ENCODE results near the gene ROR2. TPM values are rescaled to one million over a fixed set of nuclear protein-coding genes. Genes with fewer than 3 reads are reported as not detected.
A peak's percentile ranks its signal among the peaks of the same experiment; 100 is the strongest.

The ROR2 gene
- total and polyA plus RNA-seq, 10 donors, result 0.65 to 15.6 (median 6.0) TPM

GRCh38 chr9:91833096-91833877 lies 116.7 kb downstream of the ROR2 start:
- intact Hi-C loops (cut with DNase I; ENCODE audit: low total_unique reads), result no loop called here
- 78 to 93% (median 90%) methylated on average over 22 to 25 of the region's 25 CpGs for WGBS, 5 donors
- DNase-seq, result no peak

GRCh38 chr9:91832322-91832721 lies 117.7 kb downstream of the ROR2 start:
- intact Hi-C loops (cut with DNase I; ENCODE audit: low total_unique reads), result no loop called here
- 81 to 97% (median 87%) methylated on average over 7 of the region's 7 CpGs for WGBS, 5 donors
- no peak overlapping the region for H3K27ac ChIP-seq
- no peak overlapping the region for H3K4me3 ChIP-seq
- DNase-seq, result no peak
- TF ChIP-seq CTCF (IDR thresholded peaks at IDR 0.05 in 8 of 11, conservative IDR thresholded peaks at IDR 0.05 in 3 of 11) (no peak), POLR2A (IDR thresholded peaks at IDR 0.05) (no peak), POLR2AphosphoS5 (IDR thresholded peaks at IDR 0.05) (no peak)
- no peaks in the 10 kb centered on the region for H3K9me3 ChIP-seq
- no peaks in the 10 kb centered on the region for H3K36me3 ChIP-seq
- no peaks in the 10 kb centered on the region for H3K4me1 ChIP-seq
- no peaks in the 10 kb centered on the region for H3K27me3 ChIP-seq (replicated peaks in 1 of 7)

More at GRCh38 chr9:91833096-91833877, 116.7 kb downstream of the ROR2 start:
- TF ChIP-seq POLR2A (IDR thresholded peaks at IDR 0.05), result no peak
- TF ChIP-seq POLR2AphosphoS5 (IDR thresholded peaks at IDR 0.05), result no peak
- no peak for TF ChIP-seq CTCF (IDR thresholded peaks at IDR 0.05 in 8 of 11, conservative IDR thresholded peaks at IDR 0.05 in 3 of 11)
- Histone ChIP-seq H3K27ac (no peak overlapping the region), H3K9me3 (no peaks in the 10 kb centered on the region), H3K4me3 (no peak overlapping the region), H3K36me3 (no peaks in the 10 kb centered on the region), H3K27me3 (replicated peaks in 1 of 7) (no peaks in the 10 kb centered on the region), H3K4me1 (peaks cover 0 to 6% (median 0%) of the 10 kb centered on the region in 6 donors)

GRCh38 chr9:91825866-91826265 lies 124.2 kb downstream of the ROR2 start:
- H3K4me1 ChIP-seq, result no peaks in the 10 kb centered on the region
- intact Hi-C loops (cut with DNase I; ENCODE audit: low total_unique reads), result no loop called here
- no peak overlapping the region for H3K4me3 ChIP-seq
- no peak overlapping the region for H3K27ac ChIP-seq
- no peaks in the 10 kb centered on the region for H3K36me3 ChIP-seq
- H3K9me3 ChIP-seq, result no peaks in the 10 kb centered on the region
- TF ChIP-seq CTCF (IDR thresholded peaks at IDR 0.05 in 8 of 11, conservative IDR thresholded peaks at IDR 0.05 in 3 of 11) (no peak), POLR2AphosphoS5 (IDR thresholded peaks at IDR 0.05) (no peak), POLR2A (IDR thresholded peaks at IDR 0.05) (no peak)
- 81 to 95% (median 93%) methylated on average over 8 of the region's 8 CpGs for WGBS, 5 donors
- no peak for DNase-seq
- peaks cover 0 to 9% (median 0%) of the 10 kb centered on the region in 7 donors for H3K27me3 ChIP-seq (replicated peaks in 1 of 7)

- TF ChIP-seq POLR2AphosphoS5 (IDR thresholded peaks at IDR 0.05), result no peak
- no peak for TF ChIP-seq CTCF (IDR thresholded peaks at IDR 0.05 in 8 of 11, conservative IDR thresholded peaks at IDR 0.05 in 3 of 11)
- no peak for TF ChIP-seq POLR2A (IDR thresholded peaks at IDR 0.05)
- no peaks in the 10 kb centered on the region for H3K9me3 ChIP-seq
- H3K27me3 ChIP-seq (replicated peaks in 1 of 7), result peaks cover 0 to 9% (median 0%) of the 10 kb centered on the region in 7 donors
- H3K4me3 ChIP-seq, result no peak overlapping the region
- no peaks in the 10 kb centered on the region for H3K4me1 ChIP-seq
- peak overlapping the region in 6 of 8 donors; percentile 47 to 66 (median 61) for H3K27ac ChIP-seq
- intact Hi-C loops (cut with DNase I; ENCODE audit: low total_unique reads), result no loop called here
- WGBS, 5 donors, result 70 to 84% (median 77%) methylated on average over 4 of the region's 4 CpGs
- H3K36me3 ChIP-seq, result no peaks in the 10 kb centered on the region
- no peak for DNase-seq
Observed at GRCh38 chr9:91825422-91825821, 124.6 kb downstream of the ROR2 start.
